GM19240 (cell line): ENCODE measurements around the gene TBC1D32.
"Not testable (repeated sequence)": the region's sequence is repeated elsewhere in the genome, so short reads cannot be mapped to it uniquely, and the experiment has no call there.

Source experiments
- DNase-seq: peaks from one replicate; pipeline ENCODE4 v3.0.0; 2011; ENCODE audit warnings: low spot score; ENCODE audit not compliant: insufficient read length

TBC1D32 gene, protein sequence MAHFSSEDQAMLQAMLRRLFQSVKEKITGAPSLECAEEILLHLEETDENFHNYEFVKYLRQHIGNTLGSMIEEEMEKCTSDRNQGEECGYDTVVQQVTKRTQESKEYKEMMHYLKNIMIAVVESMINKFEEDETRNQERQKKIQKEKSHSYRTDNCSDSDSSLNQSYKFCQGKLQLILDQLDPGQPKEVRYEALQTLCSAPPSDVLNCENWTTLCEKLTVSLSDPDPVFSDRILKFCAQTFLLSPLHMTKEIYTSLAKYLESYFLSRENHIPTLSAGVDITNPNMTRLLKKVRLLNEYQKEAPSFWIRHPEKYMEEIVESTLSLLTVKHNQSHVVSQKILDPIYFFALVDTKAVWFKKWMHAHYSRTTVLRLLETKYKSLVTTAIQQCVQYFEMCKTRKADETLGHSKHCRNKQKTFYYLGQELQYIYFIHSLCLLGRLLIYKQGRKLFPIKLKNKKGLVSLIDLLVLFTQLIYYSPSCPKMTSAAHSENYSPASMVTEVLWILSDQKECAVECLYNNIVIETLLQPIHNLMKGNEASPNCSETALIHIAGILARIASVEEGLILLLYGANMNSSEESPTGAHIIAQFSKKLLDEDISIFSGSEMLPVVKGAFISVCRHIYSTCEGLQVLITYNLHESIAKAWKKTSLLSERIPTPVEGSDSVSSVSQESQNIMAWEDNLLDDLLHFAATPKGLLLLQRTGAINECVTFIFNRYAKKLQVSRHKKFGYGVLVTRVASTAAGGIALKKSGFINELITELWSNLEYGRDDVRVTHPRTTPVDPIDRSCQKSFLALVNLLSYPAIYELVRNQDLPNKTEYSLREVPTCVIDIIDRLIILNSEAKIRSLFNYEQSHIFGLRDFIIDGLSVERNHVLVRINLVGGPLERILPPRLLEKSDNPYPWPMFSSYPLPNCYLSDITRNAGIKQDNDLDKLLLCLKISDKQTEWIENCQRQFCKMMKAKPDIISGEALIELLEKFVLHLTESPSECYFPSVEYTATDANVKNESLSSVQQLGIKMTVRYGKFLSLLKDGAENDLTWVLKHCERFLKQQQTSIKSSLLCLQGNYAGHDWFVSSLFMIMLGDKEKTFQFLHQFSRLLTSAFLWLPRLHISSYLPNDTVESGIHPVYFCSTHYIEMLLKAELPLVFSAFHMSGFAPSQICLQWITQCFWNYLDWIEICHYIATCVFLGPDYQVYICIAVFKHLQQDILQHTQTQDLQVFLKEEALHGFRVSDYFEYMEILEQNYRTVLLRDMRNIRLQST

DNA sequence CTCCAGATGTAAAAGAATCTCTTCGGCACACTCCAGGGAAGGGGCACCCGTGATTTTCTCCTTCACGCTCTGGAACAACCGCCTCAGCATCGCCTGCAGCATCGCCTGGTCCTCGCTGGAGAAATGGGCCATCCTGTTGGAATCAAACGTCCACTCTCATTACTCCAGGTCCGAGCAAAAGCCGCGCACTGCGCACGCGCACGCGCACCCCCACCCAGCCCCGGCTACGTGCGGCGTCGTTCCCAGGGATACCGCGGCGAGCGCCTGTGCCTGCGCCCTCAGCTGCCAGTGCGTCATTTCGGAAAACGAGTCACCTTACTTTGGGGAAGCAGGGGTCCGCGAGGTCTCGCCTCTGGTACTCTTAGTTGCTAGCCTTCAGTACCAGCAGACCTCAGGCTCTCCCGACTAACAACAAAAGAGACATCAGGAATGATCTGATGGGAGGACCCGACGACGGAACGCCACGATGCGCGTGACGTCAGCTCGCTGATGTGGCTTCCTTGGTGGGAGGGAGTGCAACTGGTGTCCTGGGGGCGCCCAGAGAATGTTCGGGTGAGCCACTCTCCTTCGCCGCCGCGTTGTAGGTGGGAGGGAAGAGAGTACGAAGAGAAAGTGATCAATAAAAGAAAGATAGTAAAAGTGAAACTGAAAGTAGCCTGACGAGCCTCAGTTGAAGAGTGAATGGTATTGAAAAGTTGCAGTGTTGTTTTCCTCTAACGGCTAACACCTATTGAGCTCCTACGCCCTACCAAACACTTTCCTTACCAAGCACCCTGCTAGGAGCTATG lies at the start of gene TBC1D32:
TSS of gene TBC1D32 (minus strand) at position 182 of the 788 bp plus-strand sequence. CDS start at position 132, 50 bp downstream.
- peak; percentile 49 for DNase-seq

DNA sequence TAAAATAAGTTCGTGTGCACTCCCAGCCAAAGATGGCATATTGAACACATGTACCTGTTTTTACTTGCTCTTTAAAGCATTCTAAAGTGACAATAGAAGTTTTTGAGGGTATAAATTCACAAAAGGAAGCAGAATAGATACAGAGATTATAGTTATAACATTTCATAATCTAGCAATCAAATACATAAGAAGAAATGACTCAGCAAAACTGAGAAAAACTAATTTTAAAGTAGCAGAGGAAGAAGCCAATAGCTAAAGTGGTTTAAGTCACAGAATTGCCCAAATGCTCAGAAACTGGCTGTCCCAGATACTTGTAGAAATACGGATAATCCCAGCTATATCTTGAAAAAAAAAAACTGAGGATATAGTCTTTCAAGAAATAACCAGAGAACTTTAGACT lies 49.2 kb upstream of the TBC1D32 start:
- no peak for DNase-seq

DNA sequence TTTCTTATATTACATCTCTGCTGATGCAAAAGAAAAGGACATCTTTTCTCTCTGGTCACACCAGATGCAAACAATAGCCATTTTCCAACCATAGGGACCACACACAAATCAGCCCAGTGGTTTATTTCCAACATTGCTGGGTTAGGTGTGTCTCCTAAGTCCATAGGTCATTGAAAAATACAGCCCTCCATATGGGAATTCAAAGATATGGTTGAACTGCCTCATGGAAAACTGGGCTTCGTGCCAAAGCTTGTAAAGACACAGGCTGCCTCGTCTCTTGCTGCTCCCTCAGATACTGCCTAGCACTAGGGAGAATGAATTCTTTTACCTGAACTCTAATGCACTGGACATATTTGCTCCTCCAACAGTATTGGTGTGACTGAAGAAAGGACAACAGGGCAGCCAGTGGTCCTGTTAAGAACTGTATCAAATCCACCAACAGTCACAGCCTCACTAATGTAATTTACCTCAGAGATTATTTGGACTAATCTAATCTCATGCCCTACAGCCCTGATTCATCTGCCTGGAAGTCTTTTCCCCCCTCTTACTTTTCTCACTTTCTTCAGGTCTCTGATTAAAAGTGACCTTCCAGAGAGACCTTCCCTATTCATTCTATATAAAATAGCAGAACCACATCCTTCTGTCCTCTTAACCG lies 48.3 kb upstream of the TBC1D32 start:
- no peak for DNase-seq

DNA sequence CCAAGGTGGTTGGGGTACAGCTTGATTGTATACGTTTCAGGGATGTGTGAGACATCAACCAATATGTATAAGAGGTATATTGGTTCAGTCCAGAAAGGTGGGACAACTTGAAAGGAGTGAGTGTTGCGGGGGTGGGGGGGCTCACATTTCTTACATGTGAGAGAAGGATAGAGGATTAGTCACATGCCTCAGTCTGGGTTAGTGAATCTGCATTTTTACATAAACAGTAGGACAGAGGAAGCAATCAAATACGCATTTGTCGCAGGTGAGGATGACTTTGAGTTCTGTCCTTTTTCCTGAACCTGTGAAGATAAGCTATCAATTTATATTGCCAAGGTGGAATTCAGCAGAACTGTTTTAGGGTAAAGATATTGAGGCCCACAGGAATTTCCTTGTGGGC lies 42.1 kb upstream of the TBC1D32 start:
- DNase-seq, result no peak

DNA sequence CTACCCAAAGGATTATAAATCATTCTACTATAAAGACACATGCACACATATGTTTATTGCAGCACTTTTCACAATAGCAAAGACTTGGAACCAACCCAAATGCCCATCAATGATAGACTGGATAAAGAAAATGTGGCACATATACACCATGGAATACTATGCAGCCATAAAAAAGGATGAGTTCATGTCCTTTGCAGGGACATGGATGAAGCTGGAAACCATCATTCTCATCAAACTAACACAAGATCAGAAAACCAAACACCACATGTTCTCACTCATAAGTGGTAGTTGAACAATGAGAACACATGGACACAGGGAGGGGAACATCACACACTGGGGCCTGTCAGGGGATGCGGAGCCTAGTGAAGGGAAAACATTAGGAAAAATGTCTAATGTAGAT lies 39.9 kb upstream of the TBC1D32 start:
- not testable (repeated sequence) for DNase-seq

DNA sequence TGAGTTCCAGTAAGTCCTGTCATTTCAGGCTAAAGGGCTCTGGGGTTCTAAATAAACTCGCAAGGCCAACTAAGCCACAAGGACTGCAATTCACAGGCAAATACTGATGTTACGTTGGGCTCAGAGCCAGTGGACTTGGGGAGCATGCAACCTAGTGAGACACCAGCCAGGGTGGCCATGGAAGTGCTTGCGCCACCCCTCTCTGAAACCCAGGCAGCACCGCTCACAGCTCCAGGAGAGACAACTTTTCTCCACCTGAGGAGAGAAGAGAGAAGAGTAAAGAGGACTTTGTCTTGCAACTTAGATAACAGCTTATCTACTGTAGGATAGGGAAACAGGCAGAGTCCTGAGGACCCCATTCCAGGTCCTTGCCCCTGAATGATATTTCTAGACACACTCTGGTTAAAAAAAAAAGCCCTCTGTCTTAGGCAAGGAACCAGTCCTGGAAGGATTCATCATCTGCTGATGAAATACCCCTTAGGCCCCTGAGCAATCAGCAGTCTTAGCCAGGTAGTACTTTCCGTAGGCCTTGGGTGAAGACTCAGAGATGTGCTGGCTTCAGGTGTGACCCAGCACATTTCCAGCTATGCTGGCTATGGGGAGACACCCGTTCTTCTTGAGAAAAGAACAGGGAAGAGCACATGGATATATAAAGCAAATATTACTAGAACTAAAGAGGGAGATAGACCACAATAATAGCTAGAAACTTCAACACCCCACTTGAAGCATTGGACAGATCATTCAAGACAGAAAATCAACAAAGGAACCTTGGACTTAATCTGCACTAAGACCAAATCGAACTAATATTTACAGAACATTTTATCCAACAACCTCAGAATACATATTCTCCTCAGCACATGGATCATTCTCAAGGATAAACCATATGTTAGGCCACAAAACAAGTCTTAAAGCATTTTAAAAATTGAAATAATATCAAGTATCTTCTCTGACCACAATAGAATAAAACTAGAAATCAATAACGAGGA lies 31.5 kb upstream of the TBC1D32 start:
- DNase-seq, result no peak

DNA sequence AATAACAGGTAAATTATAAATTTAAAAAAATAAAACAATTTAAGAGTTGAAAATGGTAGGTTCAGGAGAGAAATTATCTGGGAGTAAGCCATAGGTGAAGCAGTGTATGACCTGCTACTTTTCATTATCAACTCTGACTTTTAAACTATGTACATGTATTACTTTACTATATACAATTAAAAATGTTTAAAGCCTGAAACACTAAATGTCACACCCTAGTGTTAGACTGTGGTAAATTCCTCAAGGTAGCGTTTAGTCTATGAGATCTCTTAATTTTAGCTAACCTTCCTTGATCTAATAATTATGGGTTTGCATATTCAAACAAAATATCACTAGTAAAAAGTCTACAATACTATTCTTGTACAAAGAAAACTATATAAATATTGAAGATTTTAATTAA lies 22.3 kb upstream of the TBC1D32 start:
- no peak for DNase-seq

DNA sequence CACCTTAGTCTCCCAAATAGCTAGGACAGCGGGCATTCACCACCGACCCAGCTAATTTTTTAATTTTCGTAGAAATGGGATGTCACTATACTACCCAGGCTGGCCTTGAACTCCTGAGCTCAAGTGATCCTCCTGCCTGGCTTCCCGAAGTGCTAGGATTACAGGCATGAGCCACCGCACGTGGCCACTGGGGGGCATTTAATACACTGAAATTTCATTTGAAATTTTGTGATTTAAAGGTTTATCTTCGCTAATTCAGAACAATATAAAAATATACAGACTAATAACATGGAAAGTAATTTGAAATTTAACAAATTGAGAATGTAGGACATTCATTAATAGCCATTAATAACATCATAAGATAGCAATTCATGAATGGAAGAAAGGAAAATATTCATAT lies 20.5 kb upstream of the TBC1D32 start:
- no peak for DNase-seq

DNA sequence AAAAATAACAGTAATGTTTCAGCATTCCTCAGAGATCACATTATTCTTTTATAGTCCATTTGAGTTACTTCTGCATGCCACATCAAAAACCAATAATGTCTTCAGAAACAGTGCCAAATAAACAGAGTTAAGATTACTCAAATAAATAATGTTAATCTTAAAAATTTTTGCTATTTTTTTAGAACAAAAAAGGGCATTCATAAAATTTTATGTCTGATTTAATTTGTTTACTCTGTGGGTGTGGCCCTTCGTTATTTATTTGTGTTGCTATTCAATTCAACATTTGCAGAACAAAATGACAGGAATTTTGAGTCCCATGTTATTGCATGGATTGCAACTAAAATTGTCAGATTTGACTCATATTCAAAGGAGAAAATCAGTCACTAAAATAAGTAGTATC lies 18.7 kb upstream of the TBC1D32 start:
- no peak for DNase-seq

DNA sequence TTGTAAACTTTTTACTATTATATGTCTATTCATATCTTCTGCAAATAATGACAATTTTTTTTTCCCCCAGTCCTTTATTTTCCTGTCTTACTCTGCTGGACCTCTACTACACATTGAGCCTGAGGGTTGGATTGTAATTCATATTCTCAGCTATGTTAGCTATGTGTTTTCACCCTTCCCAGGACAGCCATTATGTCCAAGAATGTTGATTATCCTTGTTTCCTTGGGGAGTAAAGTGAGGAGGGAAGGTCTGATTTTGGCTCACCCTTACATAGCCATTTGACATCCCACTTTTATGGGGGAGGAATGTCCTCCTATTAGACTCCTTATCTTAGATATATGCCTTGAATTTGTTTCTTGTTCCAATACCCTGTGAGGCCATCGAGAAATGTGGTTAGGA lies 17.6 kb upstream of the TBC1D32 start:
- no peak for DNase-seq

DNA sequence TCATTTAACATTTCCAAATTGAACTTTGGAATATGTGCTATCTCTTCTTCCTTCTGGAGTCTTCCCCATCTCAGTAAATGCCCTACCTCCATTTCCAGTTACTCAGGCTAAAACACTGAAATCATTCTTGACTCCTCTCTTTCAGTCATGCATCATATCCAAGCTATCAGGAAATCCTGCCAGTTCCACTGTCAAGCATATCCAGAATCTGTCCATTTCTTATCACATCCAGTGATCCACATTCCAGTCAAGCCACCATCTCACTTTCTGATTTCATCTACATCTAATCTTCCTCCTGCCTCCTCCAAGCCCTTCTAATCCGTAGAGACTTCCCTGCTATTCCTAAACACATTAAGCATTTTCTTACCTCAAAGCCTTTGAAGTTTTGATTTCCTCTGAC lies 15.3 kb upstream of the TBC1D32 start:
- no peak for DNase-seq

DNA sequence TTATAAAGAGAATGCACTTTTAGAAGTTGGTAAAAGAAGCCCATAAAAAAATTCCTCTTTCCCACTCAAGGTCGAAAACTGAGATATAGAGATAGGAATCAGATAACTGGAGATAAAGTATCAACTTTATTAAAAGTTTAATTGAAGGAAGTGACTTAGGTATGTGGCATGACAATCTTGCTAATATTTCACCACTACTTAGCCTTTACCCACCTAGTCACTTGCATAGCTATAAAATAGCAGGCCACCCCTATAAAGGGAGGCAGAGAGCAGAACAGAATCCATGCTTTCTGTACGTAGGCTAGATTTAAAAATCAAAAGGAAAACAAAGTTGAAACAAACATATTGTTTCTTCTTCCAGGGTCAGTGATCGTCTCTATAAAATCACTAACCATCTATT lies 13.2 kb upstream of the TBC1D32 start:
- no peak for DNase-seq

DNA sequence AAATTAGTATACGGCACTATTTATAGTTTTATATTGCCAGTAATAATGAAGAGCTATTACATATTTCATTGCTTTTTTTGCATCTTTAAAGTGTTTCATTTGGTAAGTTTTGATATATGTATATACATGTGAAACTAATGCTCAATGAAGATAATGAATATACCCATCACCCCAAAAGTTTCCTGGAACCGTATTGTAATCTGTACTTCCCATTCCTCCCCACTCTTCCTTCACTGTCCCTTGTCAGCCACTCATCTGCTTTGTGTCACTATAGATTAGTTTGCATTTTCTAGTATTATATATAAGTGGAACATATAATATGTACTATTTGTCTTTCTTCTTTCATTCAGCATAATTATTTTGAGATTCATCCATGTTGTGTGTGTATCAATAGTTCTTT lies 10.3 kb upstream of the TBC1D32 start:
- no peak for DNase-seq

DNA sequence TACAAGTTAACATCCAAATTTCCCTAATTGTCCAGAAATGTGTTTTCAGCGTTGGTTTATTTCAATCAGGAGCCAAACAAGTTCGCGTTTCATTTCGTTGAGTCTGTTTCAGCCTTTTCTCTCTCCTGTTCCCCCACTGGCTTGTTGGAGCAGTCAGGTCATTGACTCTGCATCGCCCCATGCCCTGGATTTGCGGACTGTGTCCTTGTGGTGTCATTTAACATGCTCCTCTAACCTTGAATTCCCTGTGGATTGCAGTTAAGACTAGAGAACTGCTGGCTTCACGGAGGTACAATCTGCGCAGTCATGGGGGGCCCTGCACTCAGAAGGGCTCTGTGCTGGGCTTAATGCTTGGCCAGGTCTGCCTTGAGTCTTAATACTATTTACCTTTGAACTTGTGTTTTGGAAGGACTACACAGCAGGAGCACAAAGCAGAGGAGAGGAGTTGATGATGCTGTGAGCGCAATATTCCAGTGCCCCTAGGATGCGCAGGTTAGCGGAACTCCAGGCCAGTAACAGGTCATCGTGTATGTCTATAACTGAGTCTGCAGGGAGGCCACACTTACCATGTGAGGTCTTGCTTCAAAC lies 5.5 kb upstream of the TBC1D32 start:
- no peak for DNase-seq

DNA sequence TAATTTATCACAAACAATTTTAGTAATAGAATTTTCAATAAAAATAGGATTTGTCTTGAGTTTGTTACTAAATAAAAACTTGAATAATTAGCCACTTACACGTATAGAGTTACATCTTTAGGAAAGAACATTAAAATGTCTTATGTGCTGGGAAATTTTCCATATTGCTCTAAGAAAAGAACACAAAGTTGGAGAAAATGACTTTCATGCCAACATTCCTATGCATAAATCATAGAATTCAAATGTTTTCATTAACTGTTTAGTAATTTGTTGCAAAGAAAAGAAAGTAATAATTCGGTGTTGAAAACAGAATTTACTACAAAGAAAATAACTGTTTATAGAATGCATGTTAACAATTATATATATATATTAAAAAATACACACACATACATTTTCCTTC lies 4.7 kb upstream of the TBC1D32 start:
- DNase-seq, result no peak

DNA sequence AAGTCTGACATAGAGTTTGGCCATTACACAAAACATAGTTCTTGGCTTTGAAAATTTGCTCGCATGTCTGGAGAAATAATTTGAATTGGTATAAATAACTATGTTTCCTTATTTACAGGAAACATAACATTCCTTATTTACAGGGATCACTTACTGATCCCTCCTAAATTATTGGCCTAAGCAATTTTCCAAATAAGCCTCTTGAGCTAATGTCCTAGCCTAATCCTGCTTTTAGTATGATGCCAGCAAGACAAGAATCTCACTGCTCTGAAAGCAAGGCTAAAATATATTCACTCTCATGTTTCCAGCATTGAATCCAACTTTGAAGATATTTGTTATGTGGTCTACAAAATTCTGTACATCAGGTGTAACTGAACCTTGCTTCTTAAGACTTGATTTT lies 4.1 kb upstream of the TBC1D32 start:
- DNase-seq, result no peak

DNA sequence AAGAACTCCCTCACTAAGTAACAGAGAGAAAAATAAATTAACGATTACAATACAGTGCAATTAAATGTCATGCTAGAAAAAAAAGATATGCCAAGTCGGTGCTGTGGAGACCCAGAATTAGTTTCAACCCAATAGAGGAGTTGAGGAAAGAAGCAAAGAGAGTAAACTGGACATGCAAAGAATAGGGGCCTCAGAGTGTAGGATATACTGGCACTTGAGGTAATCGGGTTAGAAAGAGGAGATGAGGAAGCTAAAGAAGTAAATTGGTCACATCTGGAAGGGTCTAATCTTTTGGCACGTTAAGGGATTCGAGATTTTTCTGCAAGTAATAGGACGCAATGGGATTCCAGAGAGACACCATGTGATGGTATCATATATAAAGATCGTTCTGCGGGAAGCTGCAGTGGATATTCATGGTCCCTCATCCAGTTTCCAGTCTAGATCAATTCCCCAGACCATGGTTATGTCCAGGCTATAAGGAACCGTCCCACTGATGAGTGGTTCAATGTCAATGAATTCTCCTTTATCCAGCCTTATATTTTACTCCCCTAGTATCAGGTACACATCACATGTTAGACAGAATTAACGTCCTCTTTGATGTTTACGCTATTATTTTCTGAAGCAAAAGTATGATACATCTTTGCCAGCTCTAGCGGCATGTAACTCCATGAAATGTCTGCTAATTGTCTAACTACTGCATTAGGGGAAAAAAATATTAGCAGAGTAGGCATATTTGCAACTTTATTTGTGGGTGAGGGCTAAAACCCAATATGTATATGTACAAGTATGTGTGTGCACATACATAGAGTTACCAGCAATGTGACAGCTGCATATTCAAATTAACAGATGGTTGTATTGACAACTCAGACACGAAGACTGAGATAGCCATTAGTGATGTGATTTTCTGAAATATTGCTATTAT lies 1.1 kb upstream of the TBC1D32 start:
- no peak for DNase-seq

DNA sequence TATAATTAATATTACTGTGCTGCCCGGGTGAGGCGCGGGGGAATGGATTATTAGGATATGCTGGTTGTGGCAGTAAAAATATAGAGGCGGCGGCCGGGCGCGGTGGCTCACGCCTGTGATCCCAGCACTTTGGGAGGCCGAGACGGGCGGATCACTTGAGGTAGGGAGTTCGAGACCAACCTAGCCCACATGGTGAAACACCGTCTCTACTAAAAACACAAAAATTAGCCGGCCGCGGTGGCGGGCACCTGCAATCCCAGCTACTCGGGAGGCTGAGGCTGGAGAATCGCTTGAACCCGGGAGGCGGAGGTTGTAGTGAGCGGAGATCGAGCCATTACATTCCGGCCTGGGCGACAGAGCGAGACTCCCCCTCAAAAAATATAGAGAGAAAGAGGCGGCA lies 586 bp downstream of the TBC1D32 start:
- DNase-seq, result not testable (repeated sequence)
